ENCODE data around the gene HOXA3. TPM values are rescaled to one million over a fixed set of nuclear protein-coding genes. Genes with fewer than 3 reads are reported as not detected.

The HOXA3 gene
- polyA plus RNA-seq, 1 donor (not counting 4 experiments of a cell fraction or from before 2014, with no cell fraction given), result 0.58 TPM

- dilution Hi-C loops (cut with MboI; ENCODE audit: extremely low pct_ligation_motif_present, low sequenced_read_pairs), result no loop called here
- H3K9me1 ChIP-seq (ENCODE audit: control insufficient read depth, extremely low read depth, insufficient read depth, low read length), result no peaks in the 10 kb centered on the region
- peak; percentile 86 for FAIRE-seq
- H3K27me3 ChIP-seq (ENCODE audit: control insufficient read depth, extremely low read depth, insufficient read depth, low read length), result no peaks in the 10 kb centered on the region
- peaks cover 4 to 10% of the 10 kb centered on the region in 2 experiments for H3K36me3 ChIP-seq (ENCODE audit: control insufficient read depth in 2 of 2, extremely low read depth in 1 of 2, insufficient read depth in 2 of 2, low read length in 2 of 2)
- peak overlapping the region; percentile 90 for H3K9ac ChIP-seq (ENCODE audit: control insufficient read depth, extremely low read depth, insufficient read depth, low read length)
- H3K9me3 ChIP-seq (ENCODE audit: control insufficient read depth, low read depth, low read length), result no peaks in the 10 kb centered on the region
- peak overlapping the region; percentile 87 for H3K27ac ChIP-seq (ENCODE audit: control insufficient read depth, insufficient read depth, low read length)
- H3K4me3 ChIP-seq (ENCODE audit: control insufficient read depth in 2 of 3, extremely low read depth in 1 of 3, insufficient read depth in 2 of 3, low read depth in 1 of 3, low read length in 3 of 3), result peak overlapping the region; percentile 78 to 94 (median 80)
- H2AFZ ChIP-seq (ENCODE audit: control insufficient read depth, low read length), result peak overlapping the region; percentile 87
- H3K4me2 ChIP-seq (ENCODE audit: control insufficient read depth, extremely low read depth, insufficient read depth, low read depth, low read length), result peak overlapping the region; percentile 98
- peaks cover 51% of the 10 kb centered on the region for H3K79me2 ChIP-seq (ENCODE audit: control insufficient read depth, insufficient read depth, low read length)
- peaks cover 53% of the 10 kb centered on the region for H3K4me1 ChIP-seq (ENCODE audit: control insufficient read depth, extremely low read depth, insufficient read depth, low read length)
- H4K20me1 ChIP-seq (ENCODE audit: control insufficient read depth, extremely low read depth, insufficient read depth, low read length), result no peaks in the 10 kb centered on the region
- no peak for DNase-seq (ENCODE audit: low read depth, low spot score)
- TF ChIP-seq EZH2 (IDR thresholded peaks at IDR 0.05; ENCODE audit: low read length), result no peak
- TF ChIP-seq, protein P1, sequence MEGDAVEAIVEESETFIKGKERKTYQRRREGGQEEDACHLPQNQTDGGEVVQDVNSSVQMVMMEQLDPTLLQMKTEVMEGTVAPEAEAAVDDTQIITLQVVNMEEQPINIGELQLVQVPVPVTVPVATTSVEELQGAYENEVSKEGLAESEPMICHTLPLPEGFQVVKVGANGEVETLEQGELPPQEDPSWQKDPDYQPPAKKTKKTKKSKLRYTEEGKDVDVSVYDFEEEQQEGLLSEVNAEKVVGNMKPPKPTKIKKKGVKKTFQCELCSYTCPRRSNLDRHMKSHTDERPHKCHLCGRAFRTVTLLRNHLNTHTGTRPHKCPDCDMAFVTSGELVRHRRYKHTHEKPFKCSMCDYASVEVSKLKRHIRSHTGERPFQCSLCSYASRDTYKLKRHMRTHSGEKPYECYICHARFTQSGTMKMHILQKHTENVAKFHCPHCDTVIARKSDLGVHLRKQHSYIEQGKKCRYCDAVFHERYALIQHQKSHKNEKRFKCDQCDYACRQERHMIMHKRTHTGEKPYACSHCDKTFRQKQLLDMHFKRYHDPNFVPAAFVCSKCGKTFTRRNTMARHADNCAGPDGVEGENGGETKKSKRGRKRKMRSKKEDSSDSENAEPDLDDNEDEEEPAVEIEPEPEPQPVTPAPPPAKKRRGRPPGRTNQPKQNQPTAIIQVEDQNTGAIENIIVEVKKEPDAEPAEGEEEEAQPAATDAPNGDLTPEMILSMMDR (optimal IDR thresholded peaks at IDR 0.05 in 1 of 3, IDR thresholded peaks at IDR 0.05 in 1 of 3, conservative IDR thresholded peaks at IDR 0.05 in 1 of 3; ENCODE audit: extremely low read depth in 1 of 3, insufficient read depth in 2 of 3, low read length in 3 of 3), result no peak
These were observed 7.1 kb upstream of the HOXA3 start for GRCh38 chr7:27159266-27160144.

DNA sequence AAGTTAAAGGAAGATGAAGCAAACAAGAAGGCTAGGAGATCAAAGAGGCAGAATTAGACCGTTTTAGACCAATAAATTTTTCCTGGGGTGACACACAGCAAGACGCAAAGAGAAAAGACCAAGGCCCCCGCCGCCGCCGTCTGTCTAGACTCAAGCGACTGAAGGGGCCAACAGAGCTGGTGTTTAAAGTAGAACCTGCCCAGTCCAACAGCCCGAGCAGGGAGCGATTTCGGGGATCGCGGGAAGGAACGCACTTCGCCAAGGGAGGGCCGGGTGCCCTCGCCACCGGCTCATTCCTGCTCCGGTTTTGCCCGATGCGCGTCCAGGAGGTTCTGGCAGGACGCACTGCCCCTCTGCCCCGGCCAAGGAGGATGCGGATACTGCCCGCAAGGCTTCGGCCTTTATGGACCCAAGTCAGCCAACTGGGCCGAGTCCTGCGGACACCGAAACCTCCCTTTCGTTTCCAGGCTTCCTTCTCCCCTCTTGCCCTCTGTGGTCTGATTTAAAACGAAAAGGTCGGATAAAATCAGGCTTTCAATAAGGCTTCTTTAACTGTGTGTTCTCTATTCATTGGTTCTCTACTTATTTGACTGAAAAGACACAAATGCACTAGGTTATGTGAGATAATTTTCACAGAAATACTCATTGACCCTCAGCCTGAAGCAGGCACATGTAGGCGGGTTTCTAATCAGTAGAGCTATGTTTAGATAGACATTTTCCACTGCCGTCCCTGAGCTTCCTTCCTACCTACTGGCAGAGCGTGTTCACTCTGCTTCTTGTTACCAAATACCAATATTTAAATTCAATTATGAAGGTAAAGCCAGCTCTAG, 6.3 kb upstream of the HOXA3 start:
- DNase-seq (ENCODE audit: low read depth, low spot score), result no peak
- dilution Hi-C loops (cut with MboI; ENCODE audit: extremely low pct_ligation_motif_present, low sequenced_read_pairs), result no loop called here
- peaks cover 48% of the 10 kb centered on the region for H3K79me2 ChIP-seq (ENCODE audit: control insufficient read depth, insufficient read depth, low read length)
- H3K9ac ChIP-seq (ENCODE audit: control insufficient read depth, extremely low read depth, insufficient read depth, low read length), result peak overlapping the region; percentile 90
- H3K27ac ChIP-seq (ENCODE audit: control insufficient read depth, insufficient read depth, low read length), result peak overlapping the region; percentile 87
- peak overlapping the region; percentile 98 for H3K4me2 ChIP-seq (ENCODE audit: control insufficient read depth, extremely low read depth, insufficient read depth, low read depth, low read length)
- peaks cover 1 to 4% of the 10 kb centered on the region in 2 experiments for H3K36me3 ChIP-seq (ENCODE audit: control insufficient read depth in 2 of 2, extremely low read depth in 1 of 2, insufficient read depth in 2 of 2, low read length in 2 of 2)
- no peaks in the 10 kb centered on the region for H3K27me3 ChIP-seq (ENCODE audit: control insufficient read depth, extremely low read depth, insufficient read depth, low read length)
- FAIRE-seq, result no peak
- H3K9me1 ChIP-seq (ENCODE audit: control insufficient read depth, extremely low read depth, insufficient read depth, low read length), result no peaks in the 10 kb centered on the region
- H4K20me1 ChIP-seq (ENCODE audit: control insufficient read depth, extremely low read depth, insufficient read depth, low read length), result no peaks in the 10 kb centered on the region
- no peak for TF ChIP-seq EZH2 (IDR thresholded peaks at IDR 0.05; ENCODE audit: low read length)
- TF ChIP-seq, protein P1 (optimal IDR thresholded peaks at IDR 0.05 in 1 of 3, IDR thresholded peaks at IDR 0.05 in 1 of 3, conservative IDR thresholded peaks at IDR 0.05 in 1 of 3; ENCODE audit: extremely low read depth in 1 of 3, insufficient read depth in 2 of 3, low read length in 3 of 3), result no peak
- peak overlapping the region; percentile 87 for H2AFZ ChIP-seq (ENCODE audit: control insufficient read depth, low read length)
- H3K4me3 ChIP-seq (ENCODE audit: control insufficient read depth in 2 of 3, extremely low read depth in 1 of 3, insufficient read depth in 2 of 3, low read depth in 1 of 3, low read length in 3 of 3), result peak overlapping the region; percentile 55 to 94 (median 80)
- peaks cover 62% of the 10 kb centered on the region for H3K4me1 ChIP-seq (ENCODE audit: control insufficient read depth, extremely low read depth, insufficient read depth, low read length)
- no peaks in the 10 kb centered on the region for H3K9me3 ChIP-seq (ENCODE audit: control insufficient read depth, low read depth, low read length)

Measured in keratinocyte (primary cell).